Natural killer cell (primary cell): Measurements from ENCODE around the gene ATRNL1. TPM values are rescaled to one million over a fixed set of nuclear protein-coding genes. Genes with fewer than 3 reads are reported as not detected.

Source experiments
- ATAC-seq, 3 donors: fragments of 150-1000 bp in 2 of 3; fragments of 200-7000 bp in 1 of 3; cut with Tn5 transposase; 1 replicate in 1 of 3; 2 replicates in 2 of 3; pipeline ENCODE4 v1.10.0; 2021; ENCODE audit warnings: mild to moderate bottlenecking in 2 of 3, moderate library complexity in 2 of 3
- DNase-seq, 2 donors: peaks; one replicate each; pipeline versions ENCODE4 v3.0.0 to v3.0.0-alpha.2; 2013 to 2021; ENCODE audit warnings: mixed read lengths in 1 of 2
- H3K27ac ChIP-seq: one replicate; pipeline ENCODE4 v1.5.1; 2013; ENCODE audit warnings: mild to moderate bottlenecking, low read length
- H3K27me3 ChIP-seq: one replicate; pipeline ENCODE4 v1.6.1; 2013; ENCODE audit warnings: low read length; ENCODE audit not compliant: control insufficient read depth, insufficient read depth
- H3K36me3 ChIP-seq: one replicate; pipeline ENCODE4 v1.6.1; 2013; ENCODE audit warnings: low read length; ENCODE audit not compliant: control insufficient read depth, insufficient read depth
- H3K4me1 ChIP-seq: one replicate; pipeline ENCODE4 v1.6.1; 2013; ENCODE audit warnings: low read length; ENCODE audit not compliant: control insufficient read depth, insufficient read depth
- H3K4me3 ChIP-seq: one replicate; pipeline ENCODE4 v1.5.1; 2013; ENCODE audit warnings: low read length
- H3K9me3 ChIP-seq: one replicate; pipeline ENCODE4 v1.6.1; 2013; ENCODE audit warnings: low read length; ENCODE audit not compliant: control insufficient read depth, insufficient read depth
- H3K27ac Mint-ChIP-seq, 2 donors: one replicate each; pipeline ENCODE4 v1.8.0; 2022; ENCODE audit warnings: mild to moderate bottlenecking in 2 of 2, mixed read lengths in 2 of 2, moderate library complexity in 1 of 2
- H3K27me3 Mint-ChIP-seq, 2 donors: one replicate each; pipeline ENCODE4 v1.8.0; 2022; ENCODE audit warnings: low read depth in 2 of 2, mixed read lengths in 2 of 2
- H3K36me3 Mint-ChIP-seq: one replicate; pipeline ENCODE4 v1.8.0; 2022; ENCODE audit warnings: mixed read lengths
- H3K4me1 Mint-ChIP-seq, 2 donors: one replicate each; pipeline ENCODE4 v1.8.0; 2022; ENCODE audit warnings: mixed read lengths in 2 of 2
- H3K4me3 Mint-ChIP-seq: one replicate; pipeline ENCODE4 v1.8.0; 2022; ENCODE audit warnings: mild to moderate bottlenecking, moderate library complexity, mixed read lengths
- H3K9me3 Mint-ChIP-seq, 2 donors: one replicate each; pipeline ENCODE4 v1.8.0; 2022; ENCODE audit warnings: mixed read lengths in 2 of 2
- CTCF ChIP-seq: fragments of 200-600 bp; IDR thresholded peaks from one replicate; pipeline ENCODE4 v1.8.0; 2022; ENCODE audit warnings: antibody characterized with exemption
- WGBS: methylation state at CpG from one replicate; pipeline ENCODE4 v1.1.7; 2013; ENCODE audit warnings: missing lambda C conversion rate; ENCODE audit not compliant: insufficient coverage; 5-methylcytosine and 5-hydroxymethylcytosine counted together
- intact Hi-C: fragments of 100-400 bp; cut with micrococcal nuclease; formaldehyde crosslinking; loops from one replicate; pipeline ENCODE4 v1.14.2; 2022
- total RNA-seq, 4 donors: library from RNA; stranded (reverse); fragments of 120-200 nt in 1 of 4; gene quantifications; one replicate each; pipeline versions ENCODE4 v1.2.3 to v1.2.4, GENCODE V29; 2013 to 2022

ATRNL1 gene
- total RNA-seq, 3 donors from 2014 or later (not counting 1 experiment from before 2014, with no cell fraction given) = not detected

- no peak overlapping the region for H3K4me3 Mint-ChIP-seq
- H3K9me3 Mint-ChIP-seq = peaks cover 2 to 17% of the 10 kb centered on the region in 2 donors
- no CpG with 5 or more reads among the region's 2 CpGs for WGBS
- H3K27me3 ChIP-seq = no peaks in the 10 kb centered on the region
- H3K36me3 ChIP-seq = no peaks in the 10 kb centered on the region
- no peaks in the 10 kb centered on the region for H3K36me3 Mint-ChIP-seq
- no peak for ATAC-seq
- no peak overlapping the region for H3K4me3 ChIP-seq
- no peaks in the 10 kb centered on the region for H3K4me1 Mint-ChIP-seq
- TF ChIP-seq CTCF = no peak
- no peaks in the 10 kb centered on the region for H3K4me1 ChIP-seq
- no peak overlapping the region for H3K27ac ChIP-seq
- no peaks in the 10 kb centered on the region for H3K9me3 ChIP-seq
- H3K27ac Mint-ChIP-seq = no peak overlapping the region
- H3K27me3 Mint-ChIP-seq = no peaks in the 10 kb centered on the region
- DNase-seq = no peak
- intact Hi-C loops = no loop called here
These were observed 681.6 kb downstream of the ATRNL1 start for GRCh38 chr10:115774721-115775120.

GRCh38 chr10:115777646-115778045 lies 684.5 kb downstream of the ATRNL1 start:
- 86% methylated on average over 2 of the region's 2 CpGs for WGBS
- no peak for TF ChIP-seq CTCF
- no peak for ATAC-seq
- Mint-ChIP-seq H3K27me3 (no peaks in the 10 kb centered on the region), H3K27ac (no peak overlapping the region), H3K36me3 (no peaks in the 10 kb centered on the region), H3K9me3 (peaks cover 2 to 16% of the 10 kb centered on the region in 2 donors), H3K4me3 (no peak overlapping the region), H3K4me1 (no peaks in the 10 kb centered on the region)
- H3K4me1 ChIP-seq = no peaks in the 10 kb centered on the region
- intact Hi-C loops = no loop called here
- no peak for DNase-seq
- no peaks in the 10 kb centered on the region for H3K9me3 ChIP-seq
- H3K36me3 ChIP-seq = no peaks in the 10 kb centered on the region
- H3K4me3 ChIP-seq = no peak overlapping the region
- H3K27ac ChIP-seq = no peak overlapping the region
- H3K27me3 ChIP-seq = no peaks in the 10 kb centered on the region

GRCh38 chr10:115790220-115790619 lies 697.1 kb downstream of the ATRNL1 start:
- Histone ChIP-seq H3K36me3 (no peaks in the 10 kb centered on the region), H3K9me3 (no peaks in the 10 kb centered on the region), H3K4me1 (no peaks in the 10 kb centered on the region), H3K4me3 (no peak overlapping the region), H3K27me3 (no peaks in the 10 kb centered on the region), H3K27ac (no peak overlapping the region)
- no peak for ATAC-seq
- no peaks in the 10 kb centered on the region for H3K4me1 Mint-ChIP-seq
- no peaks in the 10 kb centered on the region for H3K27me3 Mint-ChIP-seq
- H3K4me3 Mint-ChIP-seq = no peak overlapping the region
- H3K27ac Mint-ChIP-seq = no peak overlapping the region
- peaks cover 6 to 10% of the 10 kb centered on the region in 2 donors for H3K9me3 Mint-ChIP-seq
- intact Hi-C loops = no loop called here
- 63% methylated on average over 2 of the region's 3 CpGs for WGBS
- no peak for TF ChIP-seq CTCF
- DNase-seq = no peak
- no peaks in the 10 kb centered on the region for H3K36me3 Mint-ChIP-seq

GRCh38 chr10:115795964-115796363 lies 702.8 kb downstream of the ATRNL1 start:
- H3K36me3 Mint-ChIP-seq = no peaks in the 10 kb centered on the region
- intact Hi-C loops = no loop called here

More at GRCh38 chr10:115795964-115796363, 702.8 kb downstream of the ATRNL1 start:
- Histone ChIP-seq H3K36me3 (no peaks in the 10 kb centered on the region), H3K27ac (no peak overlapping the region), H3K9me3 (no peaks in the 10 kb centered on the region), H3K27me3 (no peaks in the 10 kb centered on the region), H3K4me3 (no peak overlapping the region), H3K4me1 (no peaks in the 10 kb centered on the region)
- Mint-ChIP-seq H3K27me3 (no peaks in the 10 kb centered on the region), H3K27ac (no peak overlapping the region), H3K4me1 (no peaks in the 10 kb centered on the region), H3K9me3 (peaks cover 3 to 9% of the 10 kb centered on the region in 2 donors), H3K4me3 (no peak overlapping the region)
- WGBS = 85% methylated on average over 4 of the region's 4 CpGs
- TF ChIP-seq CTCF = no peak
- DNase-seq = no peak
- no peak for ATAC-seq
